Loucy (cell line): ENCODE results near the gene TRPM3.

Experiments
- H2AFZ ChIP-seq: fragments of 200-600 bp; sonication (generic); 2 replicates; pipeline ENCODE4 v1.6.0; 2016; ENCODE audit warnings: antibody characterized with exemption, mild to moderate bottlenecking, low read length, moderate library complexity
- H3F3A ChIP-seq: fragments of 200-600 bp; 2 replicates; pipeline ENCODE4 v1.6.0; 2016; ENCODE audit warnings: antibody characterized with exemption, low read depth, mild to moderate bottlenecking
- H3K27me3 ChIP-seq: fragments of 200-600 bp; sonication (generic); 2 replicates; pipeline ENCODE4 v1.6.1; 2014; ENCODE audit warnings: low read length, mild to moderate bottlenecking; ENCODE audit not compliant: insufficient read depth, poor library complexity, severe bottlenecking
- H3K36me3 ChIP-seq: fragments of 200-600 bp; sonication (generic); 2 replicates; pipeline ENCODE4 v1.6.1; 2016; ENCODE audit warnings: low read length; ENCODE audit not compliant: insufficient read depth
- H3K4me1 ChIP-seq: fragments of 200-600 bp; sonication (generic); 2 replicates; pipeline ENCODE4 v1.5.1; 2014; ENCODE audit warnings: low read length, mild to moderate bottlenecking; ENCODE audit not compliant: insufficient read depth, poor library complexity, severe bottlenecking
- H3K4me2 ChIP-seq: fragments of 200-600 bp; sonication (generic); 2 replicates; pipeline ENCODE4 v1.6.0; 2014; ENCODE audit warnings: antibody characterized with exemption, low read length, low read depth, mild to moderate bottlenecking; ENCODE audit not compliant: poor library complexity, severe bottlenecking
- H3K4me3 ChIP-seq: fragments of 200-600 bp; sonication (generic); 2 replicates; pipeline ENCODE4 v1.5.1; 2014; ENCODE audit warnings: low read length, mild to moderate bottlenecking, mixed read lengths; ENCODE audit not compliant: poor library complexity, severe bottlenecking
- H3K79me2 ChIP-seq: fragments of 200-600 bp; sonication (generic); 2 replicates; pipeline ENCODE4 v1.6.1; 2014; ENCODE audit warnings: low read length; ENCODE audit not compliant: insufficient read depth
- H3K9ac ChIP-seq: fragments of 200-600 bp; sonication (generic); 2 replicates; pipeline ENCODE4 v1.6.0; 2014; ENCODE audit warnings: mild to moderate bottlenecking, low read depth, low read length, moderate library complexity; ENCODE audit not compliant: poor library complexity, severe bottlenecking
- H3K9me2 ChIP-seq: fragments of 200-600 bp; sonication (generic); replicated peaks from 2 replicates; pipeline ENCODE4 v1.6.1; 2016; ENCODE audit warnings: low read depth, low read length, mixed read lengths
- H3K9me3 ChIP-seq: fragments of 200-600 bp; sonication (generic); 2 replicates; pipeline ENCODE4 v1.6.1; 2014; ENCODE audit warnings: mild to moderate bottlenecking, antibody characterized with exemption, low read length, low read depth; ENCODE audit not compliant: insufficient read depth
- H4K20me1 ChIP-seq: fragments of 200-600 bp; sonication (generic); 2 replicates; pipeline ENCODE4 v1.6.0; 2014; ENCODE audit warnings: antibody characterized with exemption, low read length, mild to moderate bottlenecking; ENCODE audit not compliant: insufficient read depth, poor library complexity, severe bottlenecking
- CTCF ChIP-seq: fragments of 200-600 bp; sonication (generic); conservative IDR thresholded peaks from 2 replicates; pipeline ENCODE4 v1.5.1; 2014; ENCODE audit warnings: mild to moderate bottlenecking, antibody characterized with exemption, low read length
- EZH2phosphoT487 ChIP-seq: fragments of 200-600 bp; IDR thresholded peaks from 2 replicates; pipeline ENCODE4 v1.6.1; 2018; ENCODE audit warnings: antibody characterized with exemption, mild to moderate bottlenecking, moderate library complexity, borderline replicate concordance

The TRPM3 gene

GRCh38 chr9:71090896-71091295, 30.5 kb downstream of the TRPM3 start:
- H3F3A ChIP-seq, result no peaks in the 10 kb centered on the region
- no peaks in the 10 kb centered on the region for H3K9me3 ChIP-seq
- H4K20me1 ChIP-seq, result no peaks in the 10 kb centered on the region
- TF ChIP-seq EZH2phosphoT487, result no peak
- TF ChIP-seq CTCF, result no peak
- no peaks in the 10 kb centered on the region for H3K9me2 ChIP-seq
- H3K4me3 ChIP-seq, result no peak overlapping the region
- no peak overlapping the region for H2AFZ ChIP-seq
- no peaks in the 10 kb centered on the region for H3K27me3 ChIP-seq
- H3K36me3 ChIP-seq, result no peaks in the 10 kb centered on the region
- H3K9ac ChIP-seq, result no peak overlapping the region
- no peak overlapping the region for H3K4me2 ChIP-seq
- no peaks in the 10 kb centered on the region for H3K79me2 ChIP-seq
- H3K4me1 ChIP-seq, result no peaks in the 10 kb centered on the region

GRCh38 chr9:71079451-71079850, 42.0 kb downstream of the TRPM3 start:
- Histone ChIP-seq H3K4me3 (no peak overlapping the region), H4K20me1 (no peaks in the 10 kb centered on the region), H3K4me1 (no peaks in the 10 kb centered on the region), H3K4me2 (no peak overlapping the region), H3K27me3 (no peaks in the 10 kb centered on the region), H2AFZ (no peak overlapping the region), H3F3A (no peaks in the 10 kb centered on the region), H3K9me2 (no peaks in the 10 kb centered on the region), H3K79me2 (no peaks in the 10 kb centered on the region), H3K9me3 (no peaks in the 10 kb centered on the region), H3K36me3 (no peaks in the 10 kb centered on the region), H3K9ac (no peak overlapping the region)
- no peak for TF ChIP-seq CTCF
- no peak for TF ChIP-seq EZH2phosphoT487

- no peaks in the 10 kb centered on the region for H3K9me3 ChIP-seq
- no peak overlapping the region for H2AFZ ChIP-seq
- H3F3A ChIP-seq, result no peaks in the 10 kb centered on the region
- no peaks in the 10 kb centered on the region for H3K4me1 ChIP-seq
- H3K36me3 ChIP-seq, result no peaks in the 10 kb centered on the region
- no peak for TF ChIP-seq CTCF
- no peaks in the 10 kb centered on the region for H3K27me3 ChIP-seq
- H3K9me2 ChIP-seq, result no peaks in the 10 kb centered on the region
- no peaks in the 10 kb centered on the region for H3K79me2 ChIP-seq
- no peaks in the 10 kb centered on the region for H4K20me1 ChIP-seq
- H3K9ac ChIP-seq, result no peak overlapping the region
- no peak overlapping the region for H3K4me2 ChIP-seq
- H3K4me3 ChIP-seq, result no peak overlapping the region
Observed at GRCh38 chr9:71076096-71076495, 45.3 kb downstream of the TRPM3 start.
